ENCODE measurements around the gene PIK3IP1.

Gene PIK3IP1

DNA sequence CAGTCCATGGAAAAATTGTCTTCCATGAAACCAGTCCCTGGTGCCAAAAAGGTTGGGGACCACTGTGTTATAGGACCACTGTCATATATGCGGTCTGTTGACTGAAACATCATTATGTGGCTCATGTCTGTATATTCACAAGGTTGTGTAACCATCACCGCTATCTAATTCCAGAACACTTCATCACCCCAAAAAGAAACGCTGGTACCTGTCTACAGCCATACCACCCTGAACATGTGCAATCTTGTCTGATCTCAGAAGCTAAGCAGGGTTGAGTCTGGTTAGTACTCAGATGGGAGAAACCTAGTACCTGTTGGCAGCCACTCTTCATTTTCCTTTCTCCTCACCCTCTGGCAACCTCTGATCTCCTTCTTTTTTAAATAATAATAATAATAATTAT, 12.9 kb upstream of the PIK3IP1 start:
- no peak for DNase-seq

DNA sequence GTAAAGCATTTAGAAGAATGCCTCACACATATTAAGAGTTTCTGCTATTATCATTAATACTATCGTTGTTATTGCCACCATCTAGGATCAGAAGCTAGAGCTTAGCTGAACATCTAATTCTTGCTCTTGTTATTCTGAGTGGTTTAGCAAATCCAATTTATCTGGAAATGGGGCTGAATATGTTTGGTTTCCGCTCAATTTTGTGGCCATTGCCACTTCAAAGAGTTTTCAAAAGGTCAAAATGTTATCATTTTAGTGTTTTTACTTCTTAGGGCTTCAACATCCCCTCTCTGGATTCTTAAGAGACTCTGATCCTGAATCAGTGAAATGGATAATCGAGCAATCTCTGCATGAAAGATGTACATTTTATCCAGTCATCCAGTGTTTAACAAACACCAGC, 10.2 kb upstream of the PIK3IP1 start:
- DNase-seq, result no peak

DNA sequence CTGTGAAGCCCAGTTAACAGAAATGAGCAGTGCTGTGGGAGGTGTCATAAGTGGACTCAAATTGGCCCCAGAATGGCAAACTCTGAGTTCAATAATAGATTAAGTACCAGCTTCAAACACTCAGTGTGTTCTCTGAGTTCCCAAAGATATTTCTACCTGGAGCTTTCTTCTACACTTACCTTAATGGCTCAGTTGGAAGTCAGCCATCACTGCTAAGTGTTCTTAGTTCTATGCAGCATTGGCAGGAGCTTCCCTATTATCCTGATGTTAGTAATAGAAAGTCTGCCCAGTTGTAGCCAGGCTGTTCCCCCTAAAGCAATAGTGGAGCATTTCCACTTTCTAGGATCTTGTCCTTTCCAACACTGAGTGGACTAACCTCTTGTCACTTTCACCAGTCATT, 9.7 kb upstream of the PIK3IP1 start:
- no peak for DNase-seq

DNA sequence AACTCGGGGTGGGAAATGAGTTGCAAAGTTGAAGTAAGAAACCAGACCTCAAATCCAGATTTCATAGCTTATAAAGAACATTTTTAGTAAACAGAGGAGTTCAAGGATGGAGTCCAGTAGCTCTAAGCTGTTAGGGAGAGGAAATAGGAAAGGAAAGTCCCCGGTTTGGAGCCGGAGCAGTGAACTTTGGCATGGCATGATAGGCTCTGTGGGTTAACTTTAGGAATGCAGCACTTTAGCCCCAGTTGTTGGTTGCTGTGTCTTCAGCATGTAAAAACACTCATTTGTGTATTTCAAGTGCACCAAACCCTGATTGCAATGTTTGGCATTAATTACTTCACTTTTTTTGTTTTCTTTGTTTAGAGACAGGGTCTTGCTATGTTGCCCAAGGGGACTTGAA, 8.6 kb upstream of the PIK3IP1 start:
- DNase-seq, result no peak

DNA sequence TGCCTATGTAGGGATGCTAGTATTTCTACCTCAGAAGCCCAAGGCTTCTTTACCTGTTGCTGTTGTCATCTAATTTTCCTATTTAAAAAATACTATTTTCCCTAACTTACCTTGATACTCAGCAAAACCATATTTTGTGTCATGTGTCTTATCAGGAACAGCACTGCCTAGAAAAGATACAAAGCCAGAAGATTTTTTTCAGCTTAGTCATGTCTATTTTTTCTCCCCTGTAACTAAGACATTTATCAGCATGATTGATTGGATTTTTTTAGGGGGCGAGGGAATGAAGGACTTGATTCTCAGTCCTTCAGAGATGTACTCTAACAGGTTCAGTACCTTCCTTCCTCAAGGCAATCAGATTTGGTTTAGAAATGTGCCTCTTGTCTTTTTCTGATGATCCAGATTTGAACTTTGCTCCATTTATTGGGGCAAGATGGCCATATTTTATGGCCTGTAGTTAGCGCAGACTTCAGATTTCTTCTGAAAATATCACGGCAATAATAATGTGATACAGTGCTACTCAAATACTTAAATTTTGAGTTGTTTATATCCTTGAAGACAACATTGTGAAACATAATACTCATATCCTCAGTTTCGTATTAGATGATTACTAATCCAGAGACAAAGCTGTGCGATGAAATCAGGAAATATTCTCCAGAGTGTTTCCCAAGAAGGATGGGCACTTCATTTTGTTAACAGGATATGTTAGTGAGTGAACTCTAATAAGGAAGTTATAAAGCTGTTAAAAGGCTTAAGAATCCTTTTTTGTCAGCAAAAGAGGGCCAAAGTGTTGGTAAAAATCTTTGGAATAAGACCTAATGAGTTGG, 3.8 kb upstream of the PIK3IP1 start:
- DNase-seq, result peak; percentile 88

DNA sequence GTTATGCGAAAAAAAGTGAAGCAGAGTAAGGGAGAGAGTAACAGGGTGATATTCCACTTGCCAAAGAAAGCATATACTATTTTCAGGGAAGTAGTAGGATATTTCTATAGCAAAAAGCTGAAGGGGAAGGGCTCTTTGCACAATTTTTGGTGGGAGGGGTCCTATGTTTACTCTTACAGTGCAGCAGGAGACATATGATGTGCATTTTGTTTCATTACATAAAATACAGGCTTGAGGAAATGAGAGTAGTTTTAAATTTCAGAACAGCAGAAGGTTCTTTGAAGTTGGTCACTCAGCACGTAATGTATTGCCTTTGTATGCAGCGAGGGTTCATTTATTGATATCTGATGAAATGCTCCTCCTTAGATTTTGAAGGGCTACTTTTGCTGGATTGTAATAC, 3.1 kb upstream of the PIK3IP1 start:
- DNase-seq, result no peak

DNA sequence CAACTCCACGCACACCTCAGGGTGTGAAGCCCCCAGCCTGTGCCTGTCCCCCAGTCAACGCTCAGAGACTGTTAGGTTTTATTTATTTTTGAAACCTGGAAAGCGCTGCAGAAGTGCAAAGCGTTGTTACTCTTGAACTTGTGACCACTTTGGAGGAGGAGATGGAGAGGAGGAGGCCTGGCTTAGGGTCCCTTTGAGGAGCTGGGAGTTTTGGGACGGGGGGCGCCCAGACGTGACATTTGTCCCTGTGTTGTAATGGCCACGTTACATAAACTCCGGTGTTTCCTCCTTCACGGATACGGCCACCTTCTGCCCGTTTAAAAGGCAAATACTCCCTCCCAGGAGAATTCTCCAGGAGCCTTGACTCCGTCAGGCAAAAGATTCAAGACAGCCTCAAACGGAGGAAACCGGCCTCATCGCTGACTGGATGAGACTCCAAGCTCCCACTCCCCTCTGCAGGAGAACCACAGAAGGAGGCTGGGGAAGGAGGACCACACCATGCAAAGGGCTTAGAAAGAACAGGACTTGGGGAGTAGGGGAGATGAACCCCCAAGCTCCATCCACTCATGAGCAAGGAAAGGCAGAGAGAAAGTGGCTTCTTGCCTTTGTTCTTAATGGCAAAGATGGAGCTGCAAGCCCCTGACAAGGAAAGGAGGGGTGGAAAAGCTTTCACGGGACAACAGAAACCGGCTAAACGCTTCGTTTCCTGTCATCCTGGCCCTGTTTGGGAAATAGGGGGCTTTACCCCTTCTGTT, 630 bp downstream of the PIK3IP1 start:
- DNase-seq, result no peak

DNA sequence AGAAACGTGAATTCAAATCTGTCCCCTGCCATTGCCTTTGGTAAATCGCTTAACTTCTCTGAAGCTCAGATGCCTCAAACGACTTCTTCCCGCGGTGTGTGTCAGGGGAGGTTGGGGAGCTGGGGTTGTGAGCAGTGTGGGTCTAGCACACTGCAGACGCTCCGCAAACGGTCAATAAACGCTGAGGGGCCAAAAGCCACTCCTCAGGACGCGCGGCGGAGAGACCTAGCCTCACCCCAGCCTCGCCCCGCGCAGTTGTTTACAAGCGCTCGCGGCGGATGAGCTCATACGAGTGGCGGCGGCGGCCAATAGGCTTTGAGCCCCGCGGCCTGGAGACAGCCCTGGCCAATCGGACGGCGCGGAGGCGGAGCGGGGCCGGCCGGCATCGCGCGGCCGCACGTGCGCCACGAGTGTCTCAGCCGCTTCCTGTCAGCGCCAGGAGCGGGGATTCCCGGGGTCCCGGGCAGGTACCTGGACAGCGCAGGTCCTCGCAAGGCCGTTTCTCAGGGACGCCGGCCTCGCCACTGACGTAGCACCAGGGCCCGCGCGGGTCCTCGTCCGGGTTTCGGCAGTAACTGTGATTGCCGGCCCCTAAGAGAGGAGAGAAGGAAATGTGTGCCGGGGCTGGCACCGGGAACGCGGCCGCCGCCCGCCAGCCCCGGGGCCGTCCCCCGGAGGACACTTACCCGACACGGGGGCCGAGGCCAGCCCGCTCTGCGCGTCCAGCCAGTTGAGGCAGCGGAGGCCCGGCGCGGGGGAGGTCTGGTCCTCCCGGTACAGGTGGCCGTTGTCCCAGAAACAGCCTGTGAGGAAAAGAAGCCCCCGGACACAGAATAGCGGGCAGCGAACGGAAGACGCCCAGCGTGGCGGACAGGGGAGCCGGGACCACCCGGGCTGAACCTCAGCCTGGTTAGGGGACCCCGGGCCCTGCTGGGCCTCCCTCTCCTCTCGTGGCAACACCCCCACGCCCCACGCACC, 1.5 kb downstream of the PIK3IP1 start:
- peak; percentile 97 for DNase-seq

DNA sequence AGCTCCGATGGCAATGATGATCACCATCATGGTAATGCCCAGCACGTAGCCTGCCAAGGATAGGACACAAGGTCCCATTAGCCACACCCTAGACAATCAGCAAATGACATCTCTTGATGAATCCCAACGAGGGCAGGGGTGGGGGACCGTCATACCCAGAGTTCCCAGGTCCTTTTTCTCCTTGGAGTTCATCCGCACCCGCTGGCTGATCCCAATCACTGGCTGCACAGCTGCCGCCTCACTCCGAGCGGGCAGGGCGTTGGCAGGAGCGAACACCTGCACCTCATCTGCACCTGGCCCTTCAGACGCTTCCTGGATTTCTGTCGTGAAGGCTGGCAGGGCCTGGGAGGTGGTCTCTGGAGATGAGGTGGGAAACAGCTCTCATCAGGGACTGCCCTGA, 2.9 kb downstream of the PIK3IP1 start:
- DNase-seq, result peak; percentile 12

DNA sequence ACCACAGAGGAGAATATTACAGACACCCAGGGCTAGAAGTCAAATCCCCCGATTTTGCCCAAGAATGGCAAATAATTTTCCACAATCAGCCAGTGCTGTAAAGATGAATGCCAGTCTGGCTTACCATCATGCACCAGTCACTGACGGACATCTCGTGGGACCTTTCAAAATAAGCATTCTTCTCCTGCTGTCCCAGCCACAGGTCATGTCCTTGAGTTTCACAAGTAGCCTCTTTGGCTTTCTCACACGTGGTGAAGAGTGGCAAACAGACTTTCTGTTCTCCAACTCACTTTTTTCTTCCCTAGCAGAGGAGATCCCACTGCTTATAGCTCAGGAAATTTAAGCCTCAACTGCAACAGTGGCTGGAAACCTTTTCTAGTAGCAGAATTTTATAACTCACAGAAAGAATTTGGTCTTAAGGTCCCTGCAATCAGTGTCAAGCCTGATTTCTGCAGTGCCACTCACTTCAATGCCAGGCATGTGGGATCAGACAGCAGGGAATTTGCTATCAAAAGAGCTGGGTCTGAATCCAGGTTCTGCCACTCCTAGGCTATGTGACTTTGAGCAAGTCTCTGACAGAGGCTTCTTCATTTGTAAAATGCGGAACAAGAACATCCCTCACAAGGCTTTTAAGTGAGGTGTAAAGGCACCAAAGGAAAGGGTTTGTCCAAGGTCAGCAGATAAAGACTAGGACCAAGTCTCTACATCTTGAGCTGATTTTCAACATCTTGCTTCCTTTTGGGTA, 3.6 kb downstream of the PIK3IP1 start:
- DNase-seq, result peak; percentile 69

DNA sequence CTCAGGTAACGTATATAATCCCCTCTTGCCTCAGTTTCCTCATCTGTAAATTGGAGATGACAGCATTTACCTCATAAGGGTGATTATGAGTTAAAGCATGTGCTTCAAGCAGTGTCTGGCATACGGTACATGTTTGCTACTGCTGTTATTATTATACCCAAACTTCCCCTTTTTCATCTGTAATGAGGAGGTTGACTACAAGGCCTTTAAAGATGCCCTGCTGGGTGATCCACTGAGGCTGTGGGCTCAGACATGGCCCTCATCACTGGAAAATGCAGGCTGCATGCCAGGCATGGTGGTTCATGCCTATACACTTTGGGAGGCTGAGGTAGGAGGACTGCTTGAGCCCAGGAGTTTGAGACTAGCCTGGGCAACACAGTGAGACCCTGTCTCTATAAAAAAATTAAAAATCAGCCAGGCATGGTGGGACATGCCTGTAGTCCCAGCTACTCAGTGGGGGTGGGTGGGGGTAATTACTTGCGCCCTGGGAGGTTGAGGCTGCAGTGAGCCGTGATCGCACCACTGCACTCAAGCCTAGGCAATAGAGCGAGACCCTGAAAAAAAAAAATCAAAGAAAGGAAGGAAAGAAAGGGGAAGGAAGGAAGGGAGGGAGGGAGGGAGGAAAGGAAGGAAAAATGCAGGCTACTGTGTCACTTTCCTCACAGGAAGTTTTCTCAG, 4.3 kb downstream of the PIK3IP1 start:
- DNase-seq, result peak; percentile 41

DNA sequence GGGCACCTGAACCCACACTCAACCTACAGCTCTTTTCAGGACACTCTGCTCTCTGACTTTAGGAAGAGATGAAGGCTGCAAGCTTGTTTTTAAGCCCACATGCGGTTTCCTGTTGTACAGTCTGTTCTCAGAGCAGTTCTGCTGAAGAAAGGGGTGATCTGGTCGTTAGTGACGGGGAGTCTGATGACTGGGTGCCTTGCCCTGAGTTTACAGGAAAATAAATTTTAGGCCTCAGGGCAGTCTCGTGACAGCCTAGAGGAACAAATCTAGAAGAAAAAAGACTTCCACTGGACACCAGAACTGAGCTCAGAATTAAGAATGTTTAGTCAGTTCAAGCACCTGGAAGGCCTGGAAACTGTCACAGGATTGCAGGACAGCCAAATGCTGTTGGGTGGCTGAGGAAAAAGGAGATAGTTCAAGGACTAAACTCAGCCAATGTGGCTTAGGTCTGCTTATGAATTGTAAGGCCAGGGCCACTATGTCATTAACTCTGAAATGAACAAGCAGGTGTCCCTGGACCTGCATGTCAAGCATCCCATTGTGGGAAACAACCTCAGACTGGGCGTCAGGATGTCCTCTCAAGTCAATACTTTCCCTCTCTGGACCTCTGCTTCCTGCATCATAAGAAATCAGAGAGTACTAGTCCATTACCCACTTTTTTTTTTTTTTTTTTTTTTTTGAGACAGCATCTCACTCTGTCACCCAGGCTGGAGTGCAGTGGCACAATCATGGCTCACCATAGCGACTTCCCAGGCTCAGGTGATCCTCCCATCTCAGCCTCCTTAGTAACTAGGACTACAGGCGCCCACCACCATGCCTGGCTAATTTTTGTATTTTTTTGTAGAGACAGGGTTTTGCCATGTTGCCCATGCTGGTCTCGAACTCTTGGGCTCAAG, 5.7 kb downstream of the PIK3IP1 start:
- peak; percentile 79 for DNase-seq

DNA sequence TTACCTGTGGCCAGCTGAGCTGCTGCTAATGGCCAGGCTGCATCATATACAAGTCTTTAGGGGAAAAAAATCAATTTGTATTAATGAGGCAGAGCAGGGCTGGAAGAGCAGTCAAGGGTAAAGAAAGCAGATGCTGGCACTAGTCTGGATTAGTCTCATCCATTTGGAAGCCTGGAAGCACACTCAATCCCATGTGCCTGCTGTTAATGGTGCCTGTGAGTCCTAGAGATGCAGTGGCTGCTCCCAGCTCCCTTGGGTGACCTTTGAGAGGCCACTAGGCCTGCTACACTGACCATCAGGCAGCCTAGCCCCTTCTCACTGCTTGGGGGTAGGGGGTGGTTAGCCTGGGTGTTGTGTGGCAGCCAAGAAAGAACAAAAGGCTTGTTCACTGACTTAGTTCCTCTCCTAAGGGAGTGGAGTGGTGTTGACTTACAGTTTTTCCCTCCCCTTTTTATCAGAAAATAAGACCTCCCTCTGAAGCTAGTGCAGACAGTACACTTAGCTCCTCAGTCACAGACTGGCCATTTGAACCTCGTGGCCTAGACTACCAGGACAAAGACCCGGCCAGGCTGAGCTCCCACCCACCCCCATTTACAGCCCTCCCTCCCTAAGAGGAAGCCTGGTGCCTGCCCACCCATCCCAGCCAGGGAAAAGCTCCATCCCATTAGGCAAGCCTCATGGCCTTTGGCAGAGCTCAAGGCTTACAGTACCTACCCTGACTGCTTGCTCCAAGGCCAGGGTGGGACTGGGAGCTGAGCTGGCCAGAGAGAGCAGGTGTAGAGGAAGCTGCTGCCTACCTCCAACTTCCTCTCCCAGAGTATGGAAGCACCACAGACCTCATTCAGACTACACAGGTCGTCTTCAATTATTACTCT, 7.8 kb downstream of the PIK3IP1 start:
- DNase-seq, result peak; percentile 4

DNA sequence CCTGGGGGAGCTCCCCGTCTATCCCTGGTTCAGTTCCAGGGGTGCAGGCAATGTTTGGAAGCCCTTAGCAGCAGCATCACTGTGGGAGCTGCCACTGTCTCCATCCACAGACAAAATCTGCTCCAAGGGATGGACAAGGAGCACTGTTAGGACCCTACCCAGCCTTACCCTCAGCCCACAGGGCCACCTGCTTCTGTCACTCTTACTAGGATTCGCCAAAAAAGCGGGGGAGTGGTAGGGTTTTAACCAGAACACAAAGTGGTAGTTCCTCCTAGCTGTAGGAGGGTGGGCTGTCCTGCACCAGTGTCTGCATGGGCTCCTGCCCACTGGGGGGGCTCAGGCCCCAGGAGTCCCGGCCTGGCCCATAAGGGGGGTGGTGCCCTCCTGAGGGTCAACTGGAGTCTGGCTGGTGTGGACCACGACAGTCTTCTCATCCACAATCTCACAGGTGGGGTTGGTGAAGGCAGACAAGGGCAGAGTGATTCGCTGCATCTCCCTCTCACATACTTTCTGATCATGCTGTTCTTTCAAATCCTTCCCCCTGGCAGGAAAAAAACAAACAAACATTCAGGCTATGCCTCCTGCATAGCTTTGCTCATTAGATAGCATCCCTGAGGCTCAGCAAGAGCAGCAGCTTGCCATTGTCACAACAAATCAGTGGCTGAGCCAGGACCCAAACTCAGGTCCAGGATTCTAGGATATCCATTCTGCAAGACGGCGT, 9.4 kb downstream of the PIK3IP1 start:
- no peak for DNase-seq

DNA sequence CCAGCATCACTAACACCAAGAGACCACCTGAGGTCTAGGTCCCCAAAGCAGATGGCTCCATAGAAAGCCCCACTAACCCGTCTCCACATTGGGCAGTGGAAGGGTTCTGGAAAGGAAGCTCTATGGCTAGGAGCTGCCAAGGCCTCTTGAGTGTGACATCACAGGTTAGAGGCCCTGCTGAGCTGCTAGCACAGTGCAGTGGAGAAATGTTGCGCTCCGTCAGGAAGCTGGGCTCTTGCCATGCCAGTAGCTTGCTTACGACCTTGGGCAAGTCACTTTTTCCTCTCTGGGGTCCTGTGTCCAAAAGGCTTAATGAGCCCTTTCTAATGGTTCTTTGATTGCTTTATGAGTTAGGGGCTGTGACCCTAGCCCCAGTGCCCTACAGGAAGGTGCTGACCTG, 10.6 kb downstream of the PIK3IP1 start:
- DNase-seq, result no peak

DNA sequence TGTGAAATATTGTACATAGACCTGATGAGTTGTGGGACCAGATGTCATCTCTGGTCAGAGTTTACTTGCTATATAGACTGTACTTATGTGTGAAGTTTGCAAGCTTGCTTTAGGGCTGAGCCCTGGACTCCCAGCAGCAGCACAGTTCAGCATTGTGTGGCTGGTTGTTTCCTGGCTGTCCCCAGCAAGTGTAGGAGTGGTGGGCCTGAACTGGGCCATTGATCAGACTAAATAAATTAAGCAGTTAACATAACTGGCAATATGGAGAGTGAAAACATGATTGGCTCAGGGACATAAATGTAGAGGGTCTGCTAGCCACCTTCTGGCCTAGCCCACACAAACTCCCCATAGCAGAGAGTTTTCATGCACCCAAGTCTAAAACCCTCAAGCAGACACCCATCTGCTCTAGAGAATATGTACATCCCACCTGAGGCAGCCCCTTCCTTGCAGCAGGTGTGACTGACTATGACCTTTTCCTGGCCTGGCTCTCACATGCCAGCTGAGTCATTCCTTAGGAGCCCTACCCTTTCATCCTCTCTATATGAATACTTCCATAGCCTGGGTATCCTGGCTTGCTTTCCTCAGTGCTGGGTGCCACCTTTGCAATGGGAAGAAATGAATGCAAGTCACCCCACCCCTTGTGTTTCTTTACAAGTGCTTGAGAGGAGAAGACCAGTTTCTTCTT, 12.3 kb downstream of the PIK3IP1 start:
- no peak for DNase-seq

DNA sequence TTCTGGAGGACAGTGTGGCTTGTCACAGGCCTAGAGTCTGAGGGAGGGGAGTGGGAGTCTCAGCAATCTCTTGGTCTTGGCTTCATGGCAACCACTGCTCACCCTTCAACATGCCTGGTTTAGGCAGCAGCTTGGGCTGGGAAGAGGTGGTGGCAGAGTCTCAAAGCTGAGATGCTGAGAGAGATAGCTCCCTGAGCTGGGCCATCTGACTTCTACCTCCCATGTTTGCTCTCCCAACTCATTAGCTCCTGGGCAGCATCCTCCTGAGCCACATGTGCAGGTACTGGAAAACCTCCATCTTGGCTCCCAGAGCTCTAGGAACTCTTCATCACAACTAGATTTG, 13.0 kb downstream of the PIK3IP1 start:
- DNase-seq, result no peak

DNA sequence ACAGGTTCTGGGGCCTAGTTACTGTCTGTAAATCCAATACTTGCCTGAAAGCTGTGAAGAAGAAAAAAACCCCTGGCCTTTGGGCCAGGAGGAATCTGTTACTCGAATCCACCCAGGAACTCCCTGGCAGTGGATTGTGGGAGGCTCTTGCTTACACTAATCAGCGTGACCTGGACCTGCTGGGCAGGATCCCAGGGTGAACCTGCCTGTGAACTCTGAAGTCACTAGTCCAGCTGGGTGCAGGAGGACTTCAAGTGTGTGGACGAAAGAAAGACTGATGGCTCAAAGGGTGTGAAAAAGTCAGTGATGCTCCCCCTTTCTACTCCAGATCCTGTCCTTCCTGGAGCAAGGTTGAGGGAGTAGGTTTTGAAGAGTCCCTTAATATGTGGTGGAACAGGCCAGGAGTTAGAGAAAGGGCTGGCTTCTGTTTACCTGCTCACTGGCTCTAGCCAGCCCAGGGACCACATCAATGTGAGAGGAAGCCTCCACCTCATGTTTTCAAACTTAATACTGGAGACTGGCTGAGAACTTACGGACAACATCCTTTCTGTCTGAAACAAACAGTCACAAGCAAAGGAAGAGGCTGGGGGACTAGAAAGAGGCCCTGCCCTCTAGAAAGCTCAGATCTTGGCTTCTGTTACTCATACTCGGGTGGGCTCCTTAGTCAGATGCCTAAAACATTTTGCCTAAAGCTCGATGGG, 13.5 kb downstream of the PIK3IP1 start:
- peak; percentile 8 for DNase-seq

Data from suppressor macrophage treated with lipopolysaccharide for 4 hours (primary cell).